HepG2 (cell line): ENCODE data around the gene INA. TPM values are rescaled to one million over a fixed set of nuclear protein-coding genes. Genes with fewer than 3 reads are reported as not detected.

ENCODE experiments used
- ATAC-seq: fragments of 200-7000 bp; cut with Tn5 transposase; 3 replicates; pipeline ENCODE4 v1.9.1; 2020; ENCODE audit warnings: mild to moderate bottlenecking, moderate library complexity
- BruUV-seq: library from RNA; stranded (reverse); fragments of 400-500 nt; replicated peaks from 2 replicates; lab custom pipeline; 2021; lab: Mats Ljungman, UMichigan
- CTCF ChIA-PET: fragments of 300-600 bp; formaldehyde crosslinking; extraction: SDS; loops from one replicate; lab custom pipeline; 2021; ENCODE audit warnings: low total read pairs, inconsistent platforms, low intra/inter-chr PET ratio; lab: Yijun Ruan, JAX
- POLR2A ChIA-PET: fragments of 350-600 bp; sonication (Branson Sonifier 250); formaldehyde crosslinking; loops from one replicate; lab custom pipeline; 2020; ENCODE audit warnings: antibody characterized with exemption, inconsistent platforms; lab: Yijun Ruan, JAX
- DNase-seq: peaks from one replicate; pipeline ENCODE4 v3.0.0-alpha.2; 2015; ENCODE audit warnings: low spot score
- FAIRE-seq: peaks from 3 replicates; lab custom pipeline; 2011; peaks lifted over from hg19 to GRCh38; lab: Jason Lieb, UNC
- H2AFZ ChIP-seq: one replicate; pipeline ENCODE4 v1.6.1; 2011; ENCODE audit warnings: low read length, inconsistent platforms
- H3K27ac ChIP-seq: fragments of 300-600 bp; 3 replicates; pipeline ENCODE4 v1.8.0; 2011; ENCODE audit warnings: mixed run types, mild to moderate bottlenecking, mixed read lengths, low read length, inconsistent platforms; ENCODE audit not compliant: insufficient read depth; ENCODE audit errors: extremely low read length
- H3K27me3 ChIP-seq, 2 experiments: fragments of 200-600 bp in 1 of 2; 2 replicates in 1 of 2; 3 replicates in 1 of 2; pipeline versions ENCODE4 v1.6.0 to v1.8.0; 2011; ENCODE audit warnings: low read length in 2 of 2, mild to moderate bottlenecking in 2 of 2, moderate library complexity in 2 of 2, inconsistent platforms in 1 of 2; ENCODE audit not compliant: insufficient read depth in 2 of 2, control insufficient read depth in 1 of 2
- H3K36me3 ChIP-seq, 2 experiments: fragments of 200-600 bp in 1 of 2; replicated peaks in 1 of 2; 2 replicates in 1 of 2; 3 replicates in 1 of 2; pipeline versions ENCODE4 v1.5.1 to v1.8.0; 2011; ENCODE audit warnings: low read length in 2 of 2, inconsistent platforms in 1 of 2; ENCODE audit not compliant: insufficient read depth in 2 of 2, control insufficient read depth in 1 of 2
- H3K4me1 ChIP-seq: 2 replicates; pipeline ENCODE4 v1.5.1; 2012; ENCODE audit warnings: low read length, inconsistent platforms; ENCODE audit not compliant: insufficient read depth
- H3K4me2 ChIP-seq: 2 replicates; pipeline ENCODE4 v1.6.0; 2011; ENCODE audit warnings: low read depth, low read length, inconsistent platforms
- H3K4me3 ChIP-seq, 3 experiments: fragments of 200-600 bp in 1 of 3; sonication (generic), shearing (Covaris generic) in 1 of 3; replicated peaks in 1 of 3; 2 replicates each; pipeline ENCODE4 v1.5.1; 2011 to 2016; ENCODE audit warnings: low read length in 3 of 3, inconsistent platforms in 2 of 3, low read depth in 2 of 3, mild to moderate bottlenecking in 2 of 3, control low read depth in 1 of 3, mixed read lengths in 1 of 3; ENCODE audit not compliant: insufficient read depth in 1 of 3
- H3K79me2 ChIP-seq: one replicate; pipeline ENCODE4 v1.6.1; 2011; ENCODE audit warnings: low read length, inconsistent platforms; ENCODE audit not compliant: insufficient read depth
- H3K9ac ChIP-seq: 2 replicates; pipeline ENCODE4 v1.6.0; 2011; ENCODE audit warnings: mild to moderate bottlenecking, low read depth, low read length, inconsistent platforms; ENCODE audit not compliant: insufficient read depth
- H3K9me3 ChIP-seq: 2 replicates; pipeline ENCODE4 v1.5.1; 2012; ENCODE audit warnings: mild to moderate bottlenecking, low read length
- H4K20me1 ChIP-seq: 2 replicates; pipeline ENCODE4 v1.6.0; 2011; ENCODE audit warnings: inconsistent platforms, mild to moderate bottlenecking, low read length, moderate library complexity; ENCODE audit not compliant: insufficient read depth
- ARID3A ChIP-seq: IDR thresholded peaks from 2 replicates; pipeline ENCODE4 v1.6.1; 2012; ENCODE audit warnings: low read depth, low read length, improper control_type of control experiment
- BRF2 ChIP-seq: sonication (generic); formaldehyde crosslinking; IDR thresholded peaks from 2 replicates; pipeline ENCODE4 v1.8.1; 2022; ENCODE audit warnings: mild to moderate bottlenecking, missing genetic modification reagents
- CHCHD3 ChIP-seq: sonication (generic); formaldehyde crosslinking; IDR thresholded peaks from 2 replicates; pipeline ENCODE4 v1.8.0; 2022; ENCODE audit warnings: mild to moderate bottlenecking, missing genetic modification reagents, moderate library complexity
- CREB1 ChIP-seq, 2 experiments: fragments of 450-650 bp in 1 of 2; IDR thresholded peaks; 2 replicates each; pipeline ENCODE4 v1.6.1; 2016 to 2017; ENCODE audit warnings: control low read depth in 1 of 2, mild to moderate bottlenecking in 1 of 2, missing compliant biosample characterization in 1 of 2, missing genetic modification characterization in 1 of 2
- HDAC2 ChIP-seq: sonication (generic); formaldehyde crosslinking; IDR thresholded peaks from 2 replicates; pipeline ENCODE4 v1.4.0; 2020; ENCODE audit warnings: missing genetic modification reagents
- HMG20B ChIP-seq: conservative IDR thresholded peaks from 2 replicates; pipeline ENCODE4 v1.6.1; 2016; ENCODE audit warnings: missing genetic modification reagents, missing compliant biosample characterization
- KDM5B ChIP-seq: sonication (generic); formaldehyde crosslinking; IDR thresholded peaks from 2 replicates; pipeline ENCODE4 v1.4.0; 2020; ENCODE audit warnings: missing genetic modification reagents, mild to moderate bottlenecking, borderline replicate concordance
- MAFG ChIP-seq: sonication (generic); formaldehyde crosslinking; IDR thresholded peaks from 2 replicates; pipeline ENCODE4 v1.5.1; 2020; ENCODE audit warnings: mild to moderate bottlenecking, missing genetic modification reagents
- MEIS2 ChIP-seq: sonication (generic); formaldehyde crosslinking; IDR thresholded peaks from 2 replicates; pipeline ENCODE4 v1.9.0; 2021; ENCODE audit warnings: mild to moderate bottlenecking, missing genetic modification reagents
- MTA1 ChIP-seq: sonication (generic); formaldehyde crosslinking; IDR thresholded peaks from 2 replicates; pipeline ENCODE4 v1.4.0; 2020; ENCODE audit warnings: missing genetic modification reagents, mild to moderate bottlenecking, borderline replicate concordance
- NCOR1 ChIP-seq: fragments of 200-600 bp; sonication (generic); IDR thresholded peaks from 2 replicates; pipeline ENCODE4 v1.7.0; 2017; ENCODE audit warnings: antibody characterized with exemption, low read length, borderline replicate concordance
- NFATC3 ChIP-seq: sonication (generic); formaldehyde crosslinking; IDR thresholded peaks from 2 replicates; pipeline ENCODE4 v1.5.1; 2020; ENCODE audit warnings: mild to moderate bottlenecking, missing genetic modification reagents
- NR2F2 ChIP-seq: IDR thresholded peaks from 2 replicates; pipeline ENCODE4 v1.6.1; 2012; ENCODE audit warnings: low read depth, inconsistent platforms, borderline replicate concordance
- PCBP2 ChIP-seq: fragments of 200-400 bp; formaldehyde crosslinking; optimal IDR thresholded peaks from 2 replicates; pipeline ENCODE3; 2018; ENCODE audit warnings: low read length, low read depth; ENCODE audit not compliant: poor library complexity, severe bottlenecking
- POLR2AphosphoS2 ChIP-seq: IDR thresholded peaks from 2 replicates; pipeline ENCODE4 v1.6.1; 2011; ENCODE audit warnings: low read depth, low read length, improper control_type of control experiment
- SRF ChIP-seq: IDR thresholded peaks from 2 replicates; pipeline ENCODE4 v1.6.1; 2011; ENCODE audit warnings: mild to moderate bottlenecking, low read depth, low read length, moderate library complexity
- SYNCRIP ChIP-seq: fragments of 200-400 bp; formaldehyde crosslinking; IDR thresholded peaks from 2 replicates; pipeline ENCODE4 v1.6.1; 2018; ENCODE audit warnings: mild to moderate bottlenecking, low read depth, low read length; ENCODE audit not compliant: insufficient read depth
- THAP11 ChIP-seq: IDR thresholded peaks from 2 replicates; pipeline ENCODE4 v1.6.1; 2016; ENCODE audit warnings: missing biosample characterization, missing genetic modification reagents
- ZNF207 ChIP-seq: fragments of 450-650 bp; IDR thresholded peaks from 2 replicates; pipeline ENCODE4 v1.6.1; 2016; ENCODE audit warnings: antibody characterized with exemption, borderline replicate concordance
- ZNF331 ChIP-seq: sonication (generic); formaldehyde crosslinking; IDR thresholded peaks from 2 replicates; pipeline ENCODE4 v1.4.0; 2020; ENCODE audit warnings: missing genetic modification reagents
- ZNF441 ChIP-seq: sonication (generic); formaldehyde crosslinking; IDR thresholded peaks from 2 replicates; pipeline ENCODE4 v1.7.0; 2021; ENCODE audit warnings: missing genetic modification reagents, borderline replicate concordance
- ZNF772 ChIP-seq: sonication (generic); formaldehyde crosslinking; IDR thresholded peaks from 2 replicates; pipeline ENCODE4 v1.5.0; 2020; ENCODE audit warnings: mild to moderate bottlenecking, missing genetic modification reagents
- ZNF800 ChIP-seq: sonication (generic); formaldehyde crosslinking; IDR thresholded peaks from 2 replicates; pipeline ENCODE4 v1.4.0; 2020; ENCODE audit warnings: missing genetic modification reagents
- WGBS: methylation state at CpG from one replicate; pipeline ENCODE4 v1.1.6; 2017; ENCODE audit warnings: low lambda C conversion rate; 5-methylcytosine and 5-hydroxymethylcytosine counted together
- in situ Hi-C: cut with HindIII; loops from 2 replicates; pipeline ENCODE4 v1.10.0; 2017; ENCODE audit warnings: low pct_unique_long_range_greater_than_20kb; ENCODE audit not compliant: extremely low pct_ligation_motif_present
- intact Hi-C: fragments of 100-400 bp; cut with micrococcal nuclease; formaldehyde crosslinking; loops from one replicate; pipeline ENCODE4 v1.10.0; 2022; ENCODE audit not compliant: unreplicated experiment
- polyA plus RNA-seq, 8 experiments: library from polyadenylated mRNA; depleted of rRNA in 3 of 8; stranded (reverse) in 7 of 8; unstranded in 1 of 8; fragments of >200 nt; fragmentation: Illumina TruSeq in 4 of 8; extraction: Trizol in 4 of 8; gene quantifications; 2 replicates each; pipeline versions ENCODE4 v1.2.1 to v1.2.3, GENCODE V29; 2011 to 2016; ENCODE audit warnings: low read depth in 4 of 8, missing spikeins in 1 of 8, mixed read lengths in 1 of 8; ENCODE audit not compliant: insufficient read depth in 1 of 8
- total RNA-seq, 5 experiments: library from RNA; depleted of rRNA; stranded (reverse); fragments of >200 nt; fragmentation: Illumina TruSeq; extraction: Trizol; gene quantifications; 2 replicates each; pipeline ENCODE4 v1.2.3, GENCODE V29; 2016; ENCODE audit warnings: low read depth in 1 of 5

The INA gene
- total and polyA plus RNA-seq, 2 of the 13 experiments (the other 11 are each of a cell fraction or from before 2014, with no cell fraction given): 0.04 to 0.13 TPM

- WGBS: 13% methylated on average over 11 of the region's 11 CpGs
- Histone ChIP-seq H3K4me1 (peaks cover 14% of the 10 kb centered on the region; the same call in 1 of the 2 replicates), H3K9me3 (no peaks in the 10 kb centered on the region), H4K20me1 (0 out of 2 replicates have a peak, but pooled peaks cover 3% of the 10 kb centered on the region), H3K27me3 (peaks cover 10 to 40% of the 10 kb centered on the region in 2 experiments; a peak in 4 of 5 replicates), H3K79me2 (no peaks in the 10 kb centered on the region), H3K4me2 (no peak overlapping the region), H3K9ac (no peak overlapping the region), H3K27ac (no peak overlapping the region), H3K4me3 (no peak overlapping the region), H3K36me3 (no peaks in the 10 kb centered on the region), H2AFZ (no peak overlapping the region)
- in situ Hi-C loops: no loop called here
- FAIRE-seq: peak; percentile 61
- no TSS peak for BruUV-seq
- ChIA-PET CTCF (no interaction called here), POLR2A (no interaction called here)
- no peak for ATAC-seq
- DNase-seq: no peak
- intact Hi-C loops: no loop called here
- TF ChIP-seq HMG20B (CRISPR knock-in tag) (no peak), THAP11 (CRISPR knock-in tag) (no peak), CHCHD3 (CRISPR knock-in tag) (no peak), ARID3A (no peak), MAFG (no peak), PCBP2 (no peak), SRF (no peak), ZNF800 (CRISPR knock-in tag) (no peak), HDAC2 (CRISPR knock-in tag) (peak; percentile 18; the same call in 1 of the 2 replicates), KDM5B (CRISPR knock-in tag) (no peak), ZNF441 (CRISPR knock-in tag) (peak; percentile 58; the same call in 1 of the 2 replicates), MEIS2 (CRISPR knock-in tag) (no peak), SYNCRIP (no peak), NFATC3 (CRISPR knock-in tag) (no peak), POLR2AphosphoS2 (no peak), CREB1 (IDR thresholded peaks at IDR 0.05) (no peak), CREB1 (CRISPR knock-in tag; IDR thresholded peaks at IDR 0.05) (no peak), ZNF772 (CRISPR knock-in tag) (no peak), NCOR1 (no peak), ZNF207 (no peak), MTA1 (CRISPR knock-in tag) (no peak), BRF2 (no peak), NR2F2 (no peak), ZNF331 (CRISPR knock-in tag) (0 out of 2 replicates have a peak, but pooled peaks have one; percentile 48)
These were observed 1.9 kb downstream of the INA start for GRCh38 chr10:103278862-103279298.
